RWPE2 (cell line): ENCODE measurements around the gene COL23A1.
A peak's percentile ranks its signal among the peaks of the same experiment; 100 is the strongest.

Source experiments
- ATAC-seq: fragments of 200-7000 bp; cut with Tn5 transposase; 3 replicates; pipeline ENCODE4 v1.9.1; 2021; ENCODE audit warnings: low read depth
- DNase-seq: peaks from one replicate; pipeline ENCODE4 v3.0.0-alpha.2; 2020; ENCODE audit warnings: low spot score
- H3K27ac ChIP-seq: fragments of 450-650 bp; 2 replicates; pipeline ENCODE4 v1.5.1; 2017; ENCODE audit warnings: mild to moderate bottlenecking; ENCODE audit not compliant: poor library complexity, severe bottlenecking
- H3K27me3 ChIP-seq: fragments of 250-450 bp; sonication (Bioruptor Pico); 2 replicates; pipeline ENCODE4 v1.5.1; 2021; ENCODE audit warnings: mild to moderate bottlenecking, moderate library complexity; ENCODE audit not compliant: insufficient read depth, poor library complexity, severe bottlenecking
- H3K36me3 ChIP-seq: fragments of 250-450 bp; sonication (Bioruptor Pico); 2 replicates; pipeline ENCODE4 v1.5.1; 2020; ENCODE audit warnings: low read depth, mild to moderate bottlenecking, moderate library complexity
- H3K4me1 ChIP-seq: fragments of 250-450 bp; sonication (Bioruptor Pico); 2 replicates; pipeline ENCODE4 v1.5.1; 2021; ENCODE audit warnings: mild to moderate bottlenecking, moderate library complexity; ENCODE audit not compliant: insufficient read depth, poor library complexity, severe bottlenecking
- H3K4me3 ChIP-seq: fragments of 250-450 bp; sonication (Bioruptor Pico); 2 replicates; pipeline ENCODE4 v1.5.1; 2021; ENCODE audit warnings: mild to moderate bottlenecking, moderate library complexity; ENCODE audit not compliant: severe bottlenecking
- H3K9me3 ChIP-seq: fragments of 250-450 bp; sonication (Bioruptor Pico); 2 replicates; pipeline ENCODE4 v1.5.1; 2021; ENCODE audit warnings: mild to moderate bottlenecking, moderate library complexity; ENCODE audit not compliant: severe bottlenecking
- CTCF ChIP-seq: fragments of 450-650 bp; IDR thresholded peaks from one replicate; pipeline ENCODE4 v1.5.1; 2017; ENCODE audit warnings: mild to moderate bottlenecking, moderate library complexity; ENCODE audit not compliant: poor library complexity, severe bottlenecking

The COL23A1 gene

GRCh38 chr5:178313316-178313715 lies 276.9 kb downstream of the COL23A1 start:
- TF ChIP-seq CTCF: no peak
- ATAC-seq: no peak
- DNase-seq: peak; percentile 55
- Histone ChIP-seq H3K27me3 (no peaks in the 10 kb centered on the region), H3K9me3 (peaks cover 2% of the 10 kb centered on the region), H3K27ac (no peak overlapping the region), H3K36me3 (no peaks in the 10 kb centered on the region), H3K4me1 (no peaks in the 10 kb centered on the region), H3K4me3 (no peak overlapping the region)

GRCh38 chr5:178312880-178313282 lies 277.3 kb downstream of the COL23A1 start:
- H3K36me3 ChIP-seq: no peaks in the 10 kb centered on the region
- no peak for ATAC-seq

GRCh38 chr5:178310130-178310865 lies 279.9 kb downstream of the COL23A1 start:
- TF ChIP-seq CTCF: no peak
- DNase-seq (peak; percentile 71), ATAC-seq (no peak)
- no peaks in the 10 kb centered on the region for H3K36me3 ChIP-seq
- no peaks in the 10 kb centered on the region for H3K27me3 ChIP-seq
- no peaks in the 10 kb centered on the region for H3K9me3 ChIP-seq
- no peak overlapping the region for H3K27ac ChIP-seq
- H3K4me3 ChIP-seq: no peak overlapping the region
- no peaks in the 10 kb centered on the region for H3K4me1 ChIP-seq

More at GRCh38 chr5:178312880-178313282, 277.3 kb downstream of the COL23A1 start:
- Histone ChIP-seq H3K4me3 (no peak overlapping the region), H3K27me3 (no peaks in the 10 kb centered on the region), H3K9me3 (peaks cover 2% of the 10 kb centered on the region), H3K4me1 (no peaks in the 10 kb centered on the region), H3K27ac (no peak overlapping the region)
- no peak for TF ChIP-seq CTCF
- peak; percentile 49 for DNase-seq

- H3K9me3 ChIP-seq: no peaks in the 10 kb centered on the region
Observed at GRCh38 chr5:178309271-178310013, 280.8 kb downstream of the COL23A1 start.

More at GRCh38 chr5:178309271-178310013, 280.8 kb downstream of the COL23A1 start:
- no peak overlapping the region for H3K27ac ChIP-seq
- no peaks in the 10 kb centered on the region for H3K36me3 ChIP-seq
- no peak overlapping the region for H3K4me3 ChIP-seq
- TF ChIP-seq CTCF: no peak
- ATAC-seq (no peak; the same call in 2 of the 3 replicates), DNase-seq (peak; percentile 57)
- H3K27me3 ChIP-seq: no peaks in the 10 kb centered on the region
- H3K4me1 ChIP-seq: no peaks in the 10 kb centered on the region
